Activated CD4-positive, alpha-beta T cell treated with anti-CD3 and anti-CD28 coated beads, Interleukin-2, Interleukin-4, amounts not matched to agents 100 ng/mL and 50 ng/mL, durations not matched to agents 16 hours and 8 hours (primary cell): Measurements from ENCODE around the gene ZDHHC11B.
"Not testable (repeated sequence)": the region's sequence is repeated elsewhere in the genome, so short reads cannot be mapped to it uniquely, and the experiment has no call there.

Source experiments
- DNase-seq: peaks from one replicate; pipeline ENCODE4 v3.0.0-alpha.2; 2020; ENCODE audit warnings: low spot score

The ZDHHC11B gene

GRCh38 chr5:753567-754142 is 30.9 kb downstream of the ZDHHC11B start:
- not testable (repeated sequence) for DNase-seq

- not testable (repeated sequence) for DNase-seq
Observed at GRCh38 chr5:752532-753115, 31.9 kb downstream of the ZDHHC11B start.

- not testable (repeated sequence) for DNase-seq
Observed at GRCh38 chr5:751992-752391, 32.5 kb downstream of the ZDHHC11B start.

- DNase-seq: no peak
Observed at GRCh38 chr5:751496-751895, 33.0 kb downstream of the ZDHHC11B start.

- not testable (repeated sequence) for DNase-seq
Observed at GRCh38 chr5:750226-750625, 34.3 kb downstream of the ZDHHC11B start.

- DNase-seq: no peak
Observed at GRCh38 chr5:749101-749670, 35.3 kb downstream of the ZDHHC11B start.

GRCh38 chr5:748011-748980 is 36.2 kb downstream of the ZDHHC11B start:
- not testable (repeated sequence) for DNase-seq

- not testable (repeated sequence) for DNase-seq
Observed at GRCh38 chr5:747303-747844, 37.2 kb downstream of the ZDHHC11B start.

- DNase-seq: no peak
Observed at GRCh38 chr5:746258-746761, 38.2 kb downstream of the ZDHHC11B start.

- not testable (repeated sequence) for DNase-seq
Observed at GRCh38 chr5:745272-746142, 39.0 kb downstream of the ZDHHC11B start.

- not testable (repeated sequence) for DNase-seq
Observed at GRCh38 chr5:743696-744404, 40.7 kb downstream of the ZDHHC11B start.

GRCh38 chr5:742276-742675 is 42.3 kb downstream of the ZDHHC11B start:
- not testable (repeated sequence) for DNase-seq

- not testable (repeated sequence) for DNase-seq
Observed at GRCh38 chr5:734145-734544, 50.4 kb downstream of the ZDHHC11B start.

GRCh38 chr5:732754-733454 is 51.6 kb downstream of the ZDHHC11B start:
- not testable (repeated sequence) for DNase-seq

GRCh38 chr5:729225-729624 is 55.3 kb downstream of the ZDHHC11B start:
- not testable (repeated sequence) for DNase-seq

GRCh38 chr5:727087-727486 is 57.4 kb downstream of the ZDHHC11B start:
- not testable (repeated sequence) for DNase-seq

- DNase-seq: not testable (repeated sequence)
Observed at GRCh38 chr5:723865-724264, 60.7 kb downstream of the ZDHHC11B start.

GRCh38 chr5:723309-723708 is 61.2 kb downstream of the ZDHHC11B start:
- not testable (repeated sequence) for DNase-seq

- not testable (repeated sequence) for DNase-seq
Observed at GRCh38 chr5:719379-719778, 65.2 kb downstream of the ZDHHC11B start.

GRCh38 chr5:717143-717542 is 67.4 kb downstream of the ZDHHC11B start:
- DNase-seq: no peak
